GM12891 (cell line): ENCODE measurements around the gene FKBP15.

Experiments
- PAX5 ChIP-seq: IDR thresholded peaks from 2 replicates; pipeline ENCODE4 v1.6.1; 2011; ENCODE audit warnings: low read length, moderate library complexity, mild to moderate bottlenecking; ENCODE audit not compliant: insufficient read depth, severe bottlenecking
- POLR2A ChIP-seq: IDR thresholded peaks from 2 replicates; pipeline ENCODE4 v1.6.1; 2011; ENCODE audit warnings: low read depth, low read length, control low read depth
- POLR2AphosphoS5 ChIP-seq: IDR thresholded peaks from 2 replicates; pipeline ENCODE4 v1.6.1; 2011; ENCODE audit warnings: low read depth, low read length, control low read depth
- TAF1 ChIP-seq: IDR thresholded peaks from 2 replicates; pipeline ENCODE4 v1.6.1; 2011; ENCODE audit warnings: low read depth, low read length, control low read depth

DNA sequence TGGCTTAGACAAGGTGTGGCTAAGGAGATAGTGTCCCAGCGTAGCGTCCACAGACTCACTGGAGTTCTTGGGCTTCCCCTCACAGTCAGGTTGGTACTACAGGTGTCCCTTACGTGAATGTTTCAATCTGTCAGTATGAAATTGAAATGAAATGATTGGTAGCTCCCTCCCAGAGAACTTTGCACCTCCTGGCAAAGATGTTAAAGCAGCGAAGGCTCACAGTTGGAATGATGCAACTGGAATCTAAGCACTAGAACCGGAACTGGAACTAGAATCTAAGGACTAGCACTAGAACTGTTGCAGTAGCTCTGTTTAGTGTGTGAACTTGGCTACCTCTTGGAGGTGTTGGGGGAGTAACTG, 1.4 kb upstream of the FKBP15 start:
- TF ChIP-seq POLR2AphosphoS5 (no peak), TAF1 (no peak), POLR2A (no peak), PAX5 (no peak)
